22Rv1 (cell line): Measurements from ENCODE around the gene ZNF14.

Experiments used
- ZFX ChIP-seq: fragments of 450-650 bp; IDR thresholded peaks from 2 replicates; pipeline ENCODE4 v1.6.1; 2017; ENCODE audit warnings: antibody characterized with exemption, borderline replicate concordance
- TF ChIP-seq, protein P1 (sequence below): fragments of 450-650 bp; IDR thresholded peaks from 2 replicates; pipeline ENCODE4 v1.5.1; 2017; ENCODE audit warnings: mild to moderate bottlenecking

DNA sequence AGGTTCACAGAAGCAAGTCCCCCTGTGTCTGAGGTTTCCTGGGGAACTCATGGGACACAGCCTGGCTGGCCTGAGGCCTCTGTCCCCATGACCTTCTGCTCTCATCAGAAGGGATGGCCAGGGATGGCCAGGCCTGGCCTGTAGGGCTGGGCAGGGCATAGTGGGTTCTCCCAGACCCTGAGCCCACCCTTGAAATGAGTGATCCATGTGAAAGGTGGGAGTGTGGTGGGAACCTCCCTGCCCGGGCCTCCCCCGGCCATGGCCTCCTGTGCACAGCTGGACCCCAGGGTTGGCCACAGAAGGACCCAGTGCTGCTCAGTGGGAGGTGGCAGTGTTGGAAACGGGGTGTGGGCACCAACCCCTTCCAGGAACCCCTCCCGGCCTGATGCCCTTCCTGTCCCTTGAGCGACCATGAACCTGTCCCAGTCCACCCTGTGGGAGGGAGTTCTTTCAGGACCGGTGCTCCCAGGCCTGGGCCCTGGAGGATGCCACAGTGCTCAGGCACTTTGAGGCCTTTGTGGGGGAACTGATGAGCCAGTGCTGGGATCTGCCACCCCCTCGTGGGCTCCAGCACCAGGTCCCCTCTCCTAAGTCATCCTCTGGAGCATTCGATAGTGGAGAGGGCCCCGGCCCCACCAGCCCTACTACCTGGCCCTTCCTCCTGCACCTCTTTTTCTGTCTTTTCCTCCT is 15.5 kb upstream of the ZNF14 start:
- TF ChIP-seq, protein P1, sequence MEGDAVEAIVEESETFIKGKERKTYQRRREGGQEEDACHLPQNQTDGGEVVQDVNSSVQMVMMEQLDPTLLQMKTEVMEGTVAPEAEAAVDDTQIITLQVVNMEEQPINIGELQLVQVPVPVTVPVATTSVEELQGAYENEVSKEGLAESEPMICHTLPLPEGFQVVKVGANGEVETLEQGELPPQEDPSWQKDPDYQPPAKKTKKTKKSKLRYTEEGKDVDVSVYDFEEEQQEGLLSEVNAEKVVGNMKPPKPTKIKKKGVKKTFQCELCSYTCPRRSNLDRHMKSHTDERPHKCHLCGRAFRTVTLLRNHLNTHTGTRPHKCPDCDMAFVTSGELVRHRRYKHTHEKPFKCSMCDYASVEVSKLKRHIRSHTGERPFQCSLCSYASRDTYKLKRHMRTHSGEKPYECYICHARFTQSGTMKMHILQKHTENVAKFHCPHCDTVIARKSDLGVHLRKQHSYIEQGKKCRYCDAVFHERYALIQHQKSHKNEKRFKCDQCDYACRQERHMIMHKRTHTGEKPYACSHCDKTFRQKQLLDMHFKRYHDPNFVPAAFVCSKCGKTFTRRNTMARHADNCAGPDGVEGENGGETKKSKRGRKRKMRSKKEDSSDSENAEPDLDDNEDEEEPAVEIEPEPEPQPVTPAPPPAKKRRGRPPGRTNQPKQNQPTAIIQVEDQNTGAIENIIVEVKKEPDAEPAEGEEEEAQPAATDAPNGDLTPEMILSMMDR = no peak
- no peak for TF ChIP-seq ZFX
